ENCODE measurements around the gene SLC16A11.

- TF ChIP-seq POLR2A (IDR thresholded peaks at IDR 0.05) (no peak), CTCF (IDR thresholded peaks at IDR 0.05) (no peak)
Observed at GRCh38 chr17:7005716-7006115, 38.2 kb downstream of the SLC16A11 start.
